AG04450 (cell line): ENCODE results near the gene PLAC1. TPM values are rescaled to one million over a fixed set of nuclear protein-coding genes. Genes with fewer than 3 reads are reported as not detected.

ENCODE experiments used
- CTCF ChIA-PET: fragments of 300-600, 350-600 bp; formaldehyde crosslinking; extraction: SDS; loops from one replicate; lab custom pipeline; 2022; ENCODE audit warnings: antibody characterized with exemption, inconsistent platforms; lab: Charles Lee
- POLR2A ChIA-PET: fragments of 350-600 bp; formaldehyde crosslinking; extraction: SDS; loops from one replicate; lab custom pipeline; 2021; ENCODE audit warnings: antibody characterized with exemption, inconsistent platforms; lab: Yijun Ruan, JAX
- DNase-seq: peaks from one replicate; pipeline ENCODE4 v3.0.0-alpha.2; 2011; ENCODE audit warnings: low read depth, low spot score
- H3K27ac ChIP-seq: one replicate; pipeline ENCODE4 v1.5.1; 2012; ENCODE audit warnings: low read depth, low read length, control low read depth
- H3K27me3 ChIP-seq: one replicate; pipeline ENCODE4 v1.6.0; 2012; ENCODE audit warnings: low read length; ENCODE audit not compliant: control insufficient read depth, insufficient read depth
- H3K4me3 ChIP-seq: 2 replicates; pipeline ENCODE4 v1.5.1; 2011; ENCODE audit warnings: mild to moderate bottlenecking, low read depth, low read length, control low read depth
- H3K9me3 ChIP-seq: 2 replicates; pipeline ENCODE4 v1.5.1; 2012; ENCODE audit warnings: low read length; ENCODE audit not compliant: control insufficient read depth, insufficient read depth
- polyA plus RNA-seq: library from polyadenylated mRNA; depleted of rRNA; stranded (reverse); fragments of >200 nt; gene quantifications from 2 replicates; pipeline ENCODE4 v1.2.3, GENCODE V29; 2011
- TF ChIP-seq, protein P1 (sequence below): IDR thresholded peaks from 2 replicates; pipeline ENCODE4 v1.5.1; 2011; ENCODE audit warnings: low read depth, low read length, control low read depth, inconsistent platforms

Gene PLAC1
- polyA plus RNA-seq, 1 experiment, result 2.4 TPM

DNA sequence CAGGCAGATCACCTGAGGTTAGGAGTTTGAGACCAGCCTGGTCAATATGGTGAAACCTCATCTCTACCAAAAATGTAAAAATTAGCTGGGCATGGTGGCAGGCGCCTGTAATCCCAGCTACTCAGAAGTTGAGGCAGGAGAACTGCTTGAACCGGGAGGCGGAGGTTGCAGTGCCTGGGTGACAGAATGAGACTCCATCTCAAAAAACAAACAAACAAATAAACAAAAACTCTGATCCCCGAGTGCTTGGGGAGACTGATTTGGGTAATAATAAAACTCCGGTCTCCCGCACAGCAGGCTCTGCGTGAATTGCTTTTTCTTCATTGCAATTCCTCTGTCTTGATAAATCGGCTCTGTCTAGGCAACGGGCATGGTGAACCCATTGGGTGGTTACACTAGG, 124.9 kb downstream of the PLAC1 start:
- ChIA-PET CTCF (interaction anchor here (1.1 kb wide), 1 partner anchor 12 kb away, joined by 4 read pairs; no protein-coding TSS in a partner anchor), POLR2A (no interaction called here)
- Histone ChIP-seq H3K27ac (no peak overlapping the region), H3K4me3 (no peak overlapping the region), H3K27me3 (no peaks in the 10 kb centered on the region), H3K9me3 (no peaks in the 10 kb centered on the region)
- DNase-seq, result no peak
- TF ChIP-seq, protein P1, sequence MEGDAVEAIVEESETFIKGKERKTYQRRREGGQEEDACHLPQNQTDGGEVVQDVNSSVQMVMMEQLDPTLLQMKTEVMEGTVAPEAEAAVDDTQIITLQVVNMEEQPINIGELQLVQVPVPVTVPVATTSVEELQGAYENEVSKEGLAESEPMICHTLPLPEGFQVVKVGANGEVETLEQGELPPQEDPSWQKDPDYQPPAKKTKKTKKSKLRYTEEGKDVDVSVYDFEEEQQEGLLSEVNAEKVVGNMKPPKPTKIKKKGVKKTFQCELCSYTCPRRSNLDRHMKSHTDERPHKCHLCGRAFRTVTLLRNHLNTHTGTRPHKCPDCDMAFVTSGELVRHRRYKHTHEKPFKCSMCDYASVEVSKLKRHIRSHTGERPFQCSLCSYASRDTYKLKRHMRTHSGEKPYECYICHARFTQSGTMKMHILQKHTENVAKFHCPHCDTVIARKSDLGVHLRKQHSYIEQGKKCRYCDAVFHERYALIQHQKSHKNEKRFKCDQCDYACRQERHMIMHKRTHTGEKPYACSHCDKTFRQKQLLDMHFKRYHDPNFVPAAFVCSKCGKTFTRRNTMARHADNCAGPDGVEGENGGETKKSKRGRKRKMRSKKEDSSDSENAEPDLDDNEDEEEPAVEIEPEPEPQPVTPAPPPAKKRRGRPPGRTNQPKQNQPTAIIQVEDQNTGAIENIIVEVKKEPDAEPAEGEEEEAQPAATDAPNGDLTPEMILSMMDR, result no peak

DNA sequence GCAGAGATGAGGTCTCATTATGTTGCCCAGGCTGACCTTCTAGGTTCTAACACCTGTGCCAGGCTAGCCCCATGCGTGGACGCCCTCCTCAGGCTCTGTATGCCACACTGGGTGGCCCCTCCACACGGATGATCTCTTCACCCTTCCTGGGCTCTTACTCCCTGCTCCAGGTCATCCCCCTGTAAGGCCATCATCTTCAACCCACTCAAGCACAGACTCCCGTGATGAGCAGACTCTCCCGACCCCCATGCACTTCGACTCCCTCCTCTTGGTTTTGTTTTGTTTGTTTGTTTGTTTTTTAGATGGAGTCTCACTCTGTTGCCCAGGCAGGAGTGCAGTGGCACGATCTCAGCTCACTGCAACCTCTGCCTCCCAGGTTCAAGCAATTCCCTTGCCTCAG, 127.4 kb downstream of the PLAC1 start:
- no peak overlapping the region for H3K27ac ChIP-seq
- TF ChIP-seq, protein P1, result no peak
- H3K4me3 ChIP-seq, result no peak overlapping the region
- no peak for DNase-seq
- no peaks in the 10 kb centered on the region for H3K9me3 ChIP-seq
- POLR2A ChIA-PET, result interaction anchor here (0.6 kb wide), 1 partner anchor 70 kb away, joined by 3 read pairs; no protein-coding TSS in a partner anchor
- no peaks in the 10 kb centered on the region for H3K27me3 ChIP-seq
- CTCF ChIA-PET, result no interaction called here

DNA sequence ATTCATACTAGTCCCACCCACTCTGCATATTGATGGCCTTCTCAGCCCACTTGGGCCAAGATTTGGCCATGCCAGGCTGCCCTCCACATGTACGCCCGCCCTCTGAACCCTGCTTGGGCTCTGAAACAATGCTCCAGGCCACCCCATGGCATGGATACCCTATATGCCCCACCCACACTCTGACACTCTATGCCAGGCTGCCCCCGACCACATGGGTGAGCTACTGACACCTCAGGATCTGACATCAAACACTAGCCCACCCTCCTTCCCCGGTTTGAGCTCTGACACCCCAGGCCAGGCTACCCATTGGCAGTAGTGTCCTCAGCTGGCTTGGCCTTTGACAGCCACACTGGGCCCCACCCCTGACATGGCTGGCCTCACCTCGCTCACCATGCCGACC, 128.8 kb downstream of the PLAC1 start:
- H3K4me3 ChIP-seq, result no peak overlapping the region
- no peaks in the 10 kb centered on the region for H3K9me3 ChIP-seq
- DNase-seq, result no peak
- no peaks in the 10 kb centered on the region for H3K27me3 ChIP-seq
- POLR2A ChIA-PET, result no interaction called here
- CTCF ChIA-PET, result interaction anchor here (1.1 kb wide), 1 partner anchor 10 kb away, joined by 3 read pairs; no protein-coding TSS in a partner anchor
- H3K27ac ChIP-seq, result no peak overlapping the region
- TF ChIP-seq, protein P1, result no peak

GRCh38 chrX:134528960-134529359, 129.3 kb downstream of the PLAC1 start:
- POLR2A ChIA-PET, result no interaction called here
- no peak for DNase-seq
- no peaks in the 10 kb centered on the region for H3K27me3 ChIP-seq

GRCh38 chrX:134526399-134526798, 131.9 kb downstream of the PLAC1 start:
- H3K27me3 ChIP-seq, result no peaks in the 10 kb centered on the region
- no peak for DNase-seq
- no peak overlapping the region for H3K27ac ChIP-seq
- H3K4me3 ChIP-seq, result no peak overlapping the region
- H3K9me3 ChIP-seq, result no peaks in the 10 kb centered on the region
- ChIA-PET CTCF (interaction anchor here (1.2 kb wide), 1 partner anchor 43 kb away, joined by 3 read pairs; no protein-coding TSS in a partner anchor), POLR2A (no interaction called here)
- TF ChIP-seq, protein P1, result no peak

More at GRCh38 chrX:134528960-134529359, 129.3 kb downstream of the PLAC1 start:
- Histone ChIP-seq H3K9me3 (no peaks in the 10 kb centered on the region), H3K27ac (no peak overlapping the region), H3K4me3 (no peak overlapping the region)
- CTCF ChIA-PET, result interaction anchor here (1.1 kb wide), 1 partner anchor 9 kb away, joined by 3 read pairs; no protein-coding TSS in a partner anchor
- TF ChIP-seq, protein P1, result no peak
